NB4 (cell line): ENCODE data around the gene RGS16.

Source experiments
- MYC ChIP-seq: IDR thresholded peaks from 2 replicates; pipeline ENCODE4 v1.6.1; 2011; ENCODE audit warnings: low read depth, low read length
- POLR2A ChIP-seq: IDR thresholded peaks from 2 replicates; pipeline ENCODE4 v1.6.1; 2011; ENCODE audit warnings: mild to moderate bottlenecking; ENCODE audit not compliant: insufficient read length; ENCODE audit errors: extremely low read depth
- TF ChIP-seq, protein P1 (sequence below): IDR thresholded peaks from one replicate; pipeline ENCODE4 v1.5.1; 2012; ENCODE audit warnings: low read depth, low read length
- TF ChIP-seq, protein P2 (sequence below): IDR thresholded peaks from 2 replicates; pipeline ENCODE4 v1.6.1; 2011; ENCODE audit warnings: low read depth, low read length

DNA sequence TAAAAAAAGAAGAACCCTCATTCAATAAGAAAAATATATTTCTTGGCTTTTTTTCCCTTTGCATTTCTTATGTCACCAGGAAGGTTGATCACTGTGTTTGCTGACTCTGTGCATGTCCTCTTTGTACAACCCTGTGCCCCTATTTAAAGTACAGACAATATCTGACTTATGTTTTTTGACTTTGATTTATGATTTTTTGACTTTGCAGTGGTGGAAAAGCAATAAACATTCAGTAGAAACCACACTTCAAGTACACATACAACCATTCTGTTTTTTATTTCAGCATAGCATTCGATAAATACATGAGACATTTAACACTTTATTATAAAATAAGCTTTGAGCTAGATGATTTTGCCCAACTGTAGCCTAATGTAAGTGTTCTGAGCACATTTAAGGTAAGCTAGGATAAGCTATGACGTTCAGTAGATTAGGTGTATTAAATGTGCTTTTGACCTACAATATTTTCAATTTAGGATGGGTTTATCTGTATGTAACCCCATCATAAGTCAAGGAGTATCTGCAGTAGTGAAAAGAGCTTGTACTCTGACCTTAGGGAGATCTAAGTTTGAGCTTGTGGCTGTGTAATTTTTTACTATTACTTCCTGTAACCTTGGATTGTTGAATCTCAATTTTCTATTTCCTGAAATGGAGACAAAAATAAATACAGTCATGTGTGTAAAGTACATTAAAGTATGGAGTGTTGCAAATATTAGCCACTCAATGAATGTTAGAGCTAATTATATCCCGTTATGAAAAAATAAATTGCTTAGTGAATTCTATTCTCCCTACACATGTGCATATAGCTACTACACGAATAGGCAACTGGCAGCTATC is 16.3 kb downstream of the RGS16 start:
- TF ChIP-seq, protein P1, sequence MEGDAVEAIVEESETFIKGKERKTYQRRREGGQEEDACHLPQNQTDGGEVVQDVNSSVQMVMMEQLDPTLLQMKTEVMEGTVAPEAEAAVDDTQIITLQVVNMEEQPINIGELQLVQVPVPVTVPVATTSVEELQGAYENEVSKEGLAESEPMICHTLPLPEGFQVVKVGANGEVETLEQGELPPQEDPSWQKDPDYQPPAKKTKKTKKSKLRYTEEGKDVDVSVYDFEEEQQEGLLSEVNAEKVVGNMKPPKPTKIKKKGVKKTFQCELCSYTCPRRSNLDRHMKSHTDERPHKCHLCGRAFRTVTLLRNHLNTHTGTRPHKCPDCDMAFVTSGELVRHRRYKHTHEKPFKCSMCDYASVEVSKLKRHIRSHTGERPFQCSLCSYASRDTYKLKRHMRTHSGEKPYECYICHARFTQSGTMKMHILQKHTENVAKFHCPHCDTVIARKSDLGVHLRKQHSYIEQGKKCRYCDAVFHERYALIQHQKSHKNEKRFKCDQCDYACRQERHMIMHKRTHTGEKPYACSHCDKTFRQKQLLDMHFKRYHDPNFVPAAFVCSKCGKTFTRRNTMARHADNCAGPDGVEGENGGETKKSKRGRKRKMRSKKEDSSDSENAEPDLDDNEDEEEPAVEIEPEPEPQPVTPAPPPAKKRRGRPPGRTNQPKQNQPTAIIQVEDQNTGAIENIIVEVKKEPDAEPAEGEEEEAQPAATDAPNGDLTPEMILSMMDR = no peak
- no peak for TF ChIP-seq POLR2A
- TF ChIP-seq, protein P2, sequence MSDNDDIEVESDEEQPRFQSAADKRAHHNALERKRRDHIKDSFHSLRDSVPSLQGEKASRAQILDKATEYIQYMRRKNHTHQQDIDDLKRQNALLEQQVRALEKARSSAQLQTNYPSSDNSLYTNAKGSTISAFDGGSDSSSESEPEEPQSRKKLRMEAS = no peak
- TF ChIP-seq MYC = no peak
